8988T (cell line): Measurements from ENCODE around the gene FCSK.
"Not testable (repeated sequence)": the region's sequence is repeated elsewhere in the genome, so short reads cannot be mapped to it uniquely, and the experiment has no call there.

Source experiments
- DNase-seq: peaks from one replicate; pipeline ENCODE4 v3.0.0; 2011

The FCSK gene

GRCh38 chr16:70454222-70455034 lies at the start of gene FCSK:
FCSK (plus strand) TSS chr16:70454595; CDS start chr16:70463191, 8,596 bp downstream.
- peak; percentile 84 for DNase-seq

GRCh38 chr16:70406104-70406503 lies 48.3 kb upstream of the FCSK start:
- DNase-seq = not testable (repeated sequence)

GRCh38 chr16:70407811-70408274 lies 46.6 kb upstream of the FCSK start:
- DNase-seq = no peak

GRCh38 chr16:70410734-70411133 lies 43.7 kb upstream of the FCSK start:
- no peak for DNase-seq

- no peak for DNase-seq
These were observed 42.0 kb upstream of the FCSK start for GRCh38 chr16:70412385-70412784.

- DNase-seq = not testable (repeated sequence)
These were observed 40.8 kb upstream of the FCSK start for GRCh38 chr16:70413572-70413971.

GRCh38 chr16:70416748-70417616 lies 37.4 kb upstream of the FCSK start:
- DNase-seq = no peak

- DNase-seq = no peak
These were observed 36.7 kb upstream of the FCSK start for GRCh38 chr16:70417661-70418060.

- DNase-seq = no peak
These were observed 36.0 kb upstream of the FCSK start for GRCh38 chr16:70418274-70418992.

GRCh38 chr16:70418993-70419318 lies 35.4 kb upstream of the FCSK start:
- DNase-seq = no peak

- no peak for DNase-seq
These were observed 34.7 kb upstream of the FCSK start for GRCh38 chr16:70419384-70420327.

GRCh38 chr16:70421014-70421413 lies 33.4 kb upstream of the FCSK start:
- DNase-seq = no peak

- no peak for DNase-seq
These were observed 32.7 kb upstream of the FCSK start for GRCh38 chr16:70421473-70422311.

- no peak for DNase-seq
These were observed 31.9 kb upstream of the FCSK start for GRCh38 chr16:70422543-70422942.

- no peak for DNase-seq
These were observed 26.6 kb upstream of the FCSK start for GRCh38 chr16:70427786-70428177.

- no peak for DNase-seq
These were observed 26.0 kb upstream of the FCSK start for GRCh38 chr16:70428178-70428998.

GRCh38 chr16:70429888-70430666 lies 24.3 kb upstream of the FCSK start:
- DNase-seq = no peak

- no peak for DNase-seq
These were observed 23.5 kb upstream of the FCSK start for GRCh38 chr16:70430667-70431536.
